Thyroid gland (tissue), 4 donors: Measurements from ENCODE around the gene TSPO2. TPM values are rescaled to one million over a fixed set of nuclear protein-coding genes. Genes with fewer than 3 reads are reported as not detected.

Source experiments
- DNase-seq, 2 donors: peaks; one replicate each; pipeline ENCODE4 v3.0.0-alpha.2; 2019
- H3K27ac ChIP-seq, 3 donors: fragments of 200-600 bp; sonication (generic); 1 replicate in 2 of 3; 2 replicates in 1 of 3; pipeline ENCODE4 v1.5.1; 2016 to 2019; ENCODE audit warnings: mild to moderate bottlenecking in 1 of 3, moderate library complexity in 1 of 3
- H3K27me3 ChIP-seq: fragments of 200-600 bp; sonication (generic); one replicate; pipeline ENCODE4 v1.5.1; 2019
- H3K36me3 ChIP-seq, 2 donors: fragments of 200-600 bp; sonication (generic); one replicate each; pipeline ENCODE4 v1.5.1; 2016 to 2019
- H3K4me1 ChIP-seq, 2 donors: fragments of 200-600 bp; sonication (generic); one replicate each; pipeline ENCODE4 v1.5.1; 2017 to 2019
- H3K4me3 ChIP-seq, 3 donors: fragments of 200-600 bp; sonication (generic); replicated peaks in 1 of 3; 1 replicate in 2 of 3; 2 replicates in 1 of 3; pipeline ENCODE4 v1.5.1; 2016; ENCODE audit warnings: mild to moderate bottlenecking in 1 of 3
- H3K9me3 ChIP-seq: fragments of 200-600 bp; sonication (generic); one replicate; pipeline ENCODE4 v1.5.1; 2017
- POLR2A ChIP-seq, 2 donors: fragments of 450-650 bp; IDR thresholded peaks; one replicate each; pipeline ENCODE4 v1.6.1; 2017; ENCODE audit warnings: antibody characterized with exemption in 2 of 2, mild to moderate bottlenecking in 2 of 2, moderate library complexity in 1 of 2
- WGBS, 2 donors: methylation state at CpG; one replicate each; pipeline ENCODE4 v1.1.5; 2017; 5-methylcytosine and 5-hydroxymethylcytosine counted together
- intact Hi-C: fragments of 100-400 bp; cut with DNase I; formaldehyde crosslinking; loops from one replicate; pipeline ENCODE4 v1.15.1; 2023
- total RNA-seq, 4 donors: library from RNA; depleted of rRNA; stranded (reverse); fragments of >200 nt; gene quantifications; one replicate each; pipeline ENCODE4 v1.2.3, GENCODE V29; 2016
- TF ChIP-seq, protein P1 (sequence below), 6 experiments: fragments of 200-600 bp in 3 of 6; fragments of 450-650 bp in 3 of 6; sonication (generic) in 3 of 6; IDR thresholded peaks; one replicate each; pipeline ENCODE4 v1.5.1; 2016 to 2019; ENCODE audit warnings: antibody characterized with exemption in 6 of 6, mild to moderate bottlenecking in 2 of 6, inconsistent platforms in 1 of 6, moderate library complexity in 1 of 6

Gene TSPO2
- total RNA-seq, 4 donors from 2014 or later: not detected

DNA sequence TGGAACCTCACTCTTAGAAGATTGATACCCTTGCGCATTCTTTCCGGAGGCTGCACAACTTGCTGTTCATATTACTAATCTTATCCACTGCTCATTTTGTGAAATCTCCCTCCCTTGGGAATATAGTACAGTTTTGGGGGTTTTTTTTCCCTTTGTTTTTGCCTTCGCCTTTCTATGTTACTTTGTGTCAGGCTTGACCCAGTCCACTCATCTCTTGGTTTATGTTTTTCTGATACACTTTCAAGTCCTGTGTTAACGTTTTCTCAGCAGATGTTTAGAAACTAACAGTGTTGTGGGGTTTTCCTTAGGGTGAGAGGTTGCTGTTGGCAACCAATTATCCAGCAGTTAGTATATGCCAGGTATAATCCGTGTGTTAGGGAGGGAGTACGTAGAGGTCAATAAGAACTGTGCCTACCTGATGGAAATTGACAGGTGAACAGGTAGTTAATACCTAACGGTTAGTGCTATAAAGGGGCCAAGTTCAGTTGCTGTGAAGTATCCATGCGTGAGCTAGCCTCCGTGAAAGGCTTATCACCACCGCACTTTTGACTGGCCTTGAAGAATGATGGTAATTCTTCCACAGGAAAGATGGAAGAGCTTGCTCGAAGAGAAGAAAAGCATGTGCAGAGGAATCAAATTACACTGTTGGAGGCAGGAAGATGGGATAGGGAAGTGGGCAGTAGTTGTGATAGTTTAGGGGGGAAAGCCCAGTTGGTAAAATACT is 31.9 kb downstream of the TSPO2 start:
- peak overlapping the region in 2 of 3 donors; percentile 56 to 82 for H3K4me3 ChIP-seq

DNA sequence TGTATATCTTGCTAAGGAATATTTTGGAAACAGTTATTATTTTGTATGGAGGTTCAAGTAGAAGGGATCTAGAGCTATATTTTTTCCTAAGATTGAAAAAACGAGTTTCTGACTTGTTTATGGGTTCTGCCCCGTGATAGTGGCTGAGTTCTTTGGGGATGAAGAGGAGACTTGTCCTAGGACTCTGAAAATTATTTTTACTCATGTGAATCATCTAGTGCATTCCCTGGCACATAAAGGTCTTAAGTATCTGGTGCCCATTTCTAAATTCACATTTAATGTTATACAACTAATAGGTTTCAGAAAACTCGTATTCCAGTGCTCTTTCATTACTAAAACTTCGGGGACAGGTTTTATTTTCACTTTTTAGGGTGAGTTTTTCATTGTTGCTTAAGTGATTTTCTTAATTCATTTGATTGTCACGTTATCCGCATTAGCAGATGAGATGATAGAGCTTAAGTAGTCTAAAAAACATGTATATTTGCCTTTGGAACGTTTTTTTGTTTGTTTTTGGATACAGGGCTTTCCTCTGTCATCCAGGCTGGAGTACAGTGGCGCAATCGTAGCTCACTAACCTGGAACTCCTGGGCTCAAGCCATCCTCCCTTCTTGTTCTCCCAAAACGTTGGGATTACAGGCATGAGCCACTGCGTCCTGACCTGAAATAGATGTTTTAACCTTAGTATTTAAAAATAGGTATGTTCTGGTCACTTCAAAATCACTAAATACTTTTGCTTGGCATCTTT is 32.6 kb downstream of the TSPO2 start:
- no peaks in the 10 kb centered on the region for H3K36me3 ChIP-seq
- no peaks in the 10 kb centered on the region for H3K27me3 ChIP-seq
- H3K4me3 ChIP-seq: no peak overlapping the region
- H3K4me1 ChIP-seq: peaks cover 37 to 39% of the 10 kb centered on the region in 2 donors
- TF ChIP-seq POLR2A (IDR thresholded peaks at IDR 0.05): no peak
- TF ChIP-seq, protein P1, sequence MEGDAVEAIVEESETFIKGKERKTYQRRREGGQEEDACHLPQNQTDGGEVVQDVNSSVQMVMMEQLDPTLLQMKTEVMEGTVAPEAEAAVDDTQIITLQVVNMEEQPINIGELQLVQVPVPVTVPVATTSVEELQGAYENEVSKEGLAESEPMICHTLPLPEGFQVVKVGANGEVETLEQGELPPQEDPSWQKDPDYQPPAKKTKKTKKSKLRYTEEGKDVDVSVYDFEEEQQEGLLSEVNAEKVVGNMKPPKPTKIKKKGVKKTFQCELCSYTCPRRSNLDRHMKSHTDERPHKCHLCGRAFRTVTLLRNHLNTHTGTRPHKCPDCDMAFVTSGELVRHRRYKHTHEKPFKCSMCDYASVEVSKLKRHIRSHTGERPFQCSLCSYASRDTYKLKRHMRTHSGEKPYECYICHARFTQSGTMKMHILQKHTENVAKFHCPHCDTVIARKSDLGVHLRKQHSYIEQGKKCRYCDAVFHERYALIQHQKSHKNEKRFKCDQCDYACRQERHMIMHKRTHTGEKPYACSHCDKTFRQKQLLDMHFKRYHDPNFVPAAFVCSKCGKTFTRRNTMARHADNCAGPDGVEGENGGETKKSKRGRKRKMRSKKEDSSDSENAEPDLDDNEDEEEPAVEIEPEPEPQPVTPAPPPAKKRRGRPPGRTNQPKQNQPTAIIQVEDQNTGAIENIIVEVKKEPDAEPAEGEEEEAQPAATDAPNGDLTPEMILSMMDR (IDR thresholded peaks at IDR 0.05): no peak
- intact Hi-C loops: no loop called here
- H3K27ac ChIP-seq: peak overlapping the region; percentile 95 to 100 (median 99)
- WGBS, 2 donors: 43 to 51% methylated on average over 11 of the region's 11 CpGs
- peak; percentile 36 to 49 for DNase-seq
- no peaks in the 10 kb centered on the region for H3K9me3 ChIP-seq

More for the DNA sequence above, 31.9 kb downstream of the TSPO2 start:
- intact Hi-C loops: no loop called here
- no peak for DNase-seq
- whole genome bisulfite sequencing, 2 donors: 5 to 8% methylated on average over 11 of the region's 11 CpGs
- no peaks in the 10 kb centered on the region for H3K36me3 ChIP-seq
- H3K9me3 ChIP-seq: no peaks in the 10 kb centered on the region
- TF ChIP-seq, protein P1 (IDR thresholded peaks at IDR 0.05): no peak
- TF ChIP-seq POLR2A (IDR thresholded peaks at IDR 0.05): no peak
- peaks cover 37 to 39% of the 10 kb centered on the region in 2 donors for H3K4me1 ChIP-seq
- H3K27me3 ChIP-seq: no peaks in the 10 kb centered on the region
- peak overlapping the region; percentile 95 to 100 (median 99) for H3K27ac ChIP-seq

DNA sequence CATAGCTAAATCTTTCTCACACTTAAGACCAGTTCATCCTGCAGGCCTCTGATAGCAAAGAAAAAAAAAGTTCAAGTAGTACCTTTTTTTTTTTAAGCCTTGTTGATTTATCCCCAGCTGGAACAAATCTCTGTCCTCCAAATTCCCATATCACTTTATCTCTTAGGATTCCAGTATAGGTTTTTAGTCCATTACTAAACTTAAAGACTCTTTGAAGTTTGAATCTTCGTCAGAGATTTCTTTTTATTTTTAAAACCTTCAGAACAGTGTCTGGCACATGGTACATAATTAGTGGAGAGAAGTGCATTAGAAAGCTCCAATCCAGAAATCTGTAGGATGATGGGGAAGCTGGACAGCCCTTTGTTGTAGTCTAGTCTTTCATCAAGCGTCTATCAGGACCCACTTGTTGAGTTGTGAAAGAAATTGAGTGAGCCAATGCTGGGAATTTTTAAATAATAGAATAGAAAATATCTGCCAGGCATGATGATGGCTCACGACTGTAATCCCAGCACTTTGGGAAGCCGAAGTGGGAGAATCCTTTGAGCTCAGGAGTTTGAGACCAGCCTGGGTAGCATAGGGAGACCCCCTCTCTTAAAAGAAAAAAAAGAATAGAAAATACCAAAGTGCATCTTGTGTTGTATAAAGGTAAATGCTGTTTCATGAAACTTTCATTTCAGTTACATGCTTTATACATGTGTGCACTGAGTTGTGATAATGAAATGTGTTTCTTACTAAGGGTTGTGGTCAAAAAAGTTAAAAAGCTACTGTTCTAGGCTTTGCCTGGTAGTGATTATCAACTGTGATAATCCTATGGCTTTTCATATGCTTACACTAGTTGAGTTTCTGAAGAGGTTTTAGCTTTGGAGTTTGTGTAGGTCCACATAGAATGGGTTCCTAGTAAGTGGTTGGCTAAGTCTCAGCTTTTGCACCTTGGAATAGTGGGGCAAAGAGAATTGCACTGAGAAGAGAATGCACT is 33.7 kb downstream of the TSPO2 start:
- H3K27ac ChIP-seq: peak overlapping the region; percentile 34 to 100 (median 99)
- intact Hi-C loops: no loop called here
- H3K4me1 ChIP-seq: peaks cover 34 to 35% of the 10 kb centered on the region in 2 donors
- TF ChIP-seq, protein P1 (IDR thresholded peaks at IDR 0.05): no peak
- no peak for TF ChIP-seq POLR2A (IDR thresholded peaks at IDR 0.05)
- no peaks in the 10 kb centered on the region for H3K27me3 ChIP-seq
- no peak overlapping the region for H3K4me3 ChIP-seq
- H3K9me3 ChIP-seq: no peaks in the 10 kb centered on the region
- no peak for DNase-seq
- peaks cover 3 to 4% of the 10 kb centered on the region in 2 donors for H3K36me3 ChIP-seq
- WGBS, 2 donors: 69 to 85% methylated on average over 4 of the region's 4 CpGs

DNA sequence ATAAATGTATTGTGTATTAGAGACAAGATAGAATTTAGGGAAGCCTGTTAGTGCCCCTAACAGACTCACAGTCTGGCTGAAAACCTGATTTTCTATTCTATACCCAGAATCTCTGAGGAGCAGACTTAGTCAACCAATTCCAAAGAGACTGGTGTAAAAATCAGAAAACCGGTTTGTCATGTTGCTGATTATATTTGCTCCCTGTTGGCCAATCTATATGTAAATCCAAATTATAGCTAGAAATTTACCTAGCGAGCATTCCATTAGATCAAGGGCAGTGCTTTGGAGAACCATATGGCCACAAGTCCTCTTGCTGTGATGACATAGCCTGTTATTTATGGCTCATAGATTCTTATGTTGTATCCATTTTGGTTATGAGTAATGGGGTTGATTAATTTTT is 35.3 kb downstream of the TSPO2 start:
- TF ChIP-seq, protein P1 (IDR thresholded peaks at IDR 0.05): no peak
- TF ChIP-seq POLR2A (IDR thresholded peaks at IDR 0.05): no peak
- H3K9me3 ChIP-seq: no peaks in the 10 kb centered on the region
- WGBS, 2 donors: 78 to 79% methylated on average over 2 of the region's 2 CpGs
- H3K36me3 ChIP-seq: peaks cover 3 to 4% of the 10 kb centered on the region in 2 donors
- no peak overlapping the region for H3K4me3 ChIP-seq
- no peak overlapping the region for H3K27ac ChIP-seq
- DNase-seq: no peak
- intact Hi-C loops: no loop called here
- H3K27me3 ChIP-seq: no peaks in the 10 kb centered on the region
- H3K4me1 ChIP-seq: peaks cover 30 to 32% of the 10 kb centered on the region in 2 donors
